GM12878 (cell line): Measurements from ENCODE around the gene PTGIS. TPM values are rescaled to one million over a fixed set of nuclear protein-coding genes. Genes with fewer than 3 reads are reported as not detected.

ENCODE experiments used
- ATAC-seq: fragments of 200-7000 bp; cut with Tn5 transposase; 3 replicates; pipeline ENCODE4 v1.9.1; 2020; ENCODE audit warnings: mild to moderate bottlenecking, moderate library complexity
- BruUV-seq: library from RNA; stranded (reverse); fragments of 400-500 nt; replicated peaks from 2 replicates; lab custom pipeline; 2021; lab: Mats Ljungman, UMichigan
- CTCF ChIA-PET: fragments of 300-600 bp; sonication (Branson Sonifier 250); formaldehyde crosslinking; extraction: SDS; loops from one replicate; lab custom pipeline; 2021; ENCODE audit warnings: inconsistent platforms; lab: Yijun Ruan, JAX
- POLR2A ChIA-PET: fragments of 350-600 bp; formaldehyde crosslinking; extraction: SDS; loops from one replicate; lab custom pipeline; 2021; ENCODE audit warnings: inconsistent platforms; lab: Charles Lee
- RAD21 ChIA-PET: fragments of 300-600 bp; sonication (Branson Sonifier 250); formaldehyde crosslinking; loops from one replicate; lab custom pipeline; 2023; ENCODE audit warnings: antibody characterized with exemption; ENCODE audit not compliant: unreplicated experiment; lab: Charles Lee
- SMC1A ChIA-PET: fragments of 300-600 bp; sonication (Branson Sonifier 250); formaldehyde crosslinking; loops from one replicate; lab custom pipeline; 2023; ENCODE audit not compliant: unreplicated experiment, uncharacterized antibody; lab: Charles Lee
- DNase-seq: peaks from one replicate; pipeline ENCODE4 v3.0.0-alpha.2; 2011; ENCODE audit warnings: low read depth, low spot score
- FAIRE-seq: peaks from 3 replicates; lab custom pipeline; 2011; peaks lifted over from hg19 to GRCh38; lab: Jason Lieb, UNC
- H2AFZ ChIP-seq: 2 replicates; pipeline ENCODE4 v1.6.0; 2011; ENCODE audit warnings: low read depth, low read length, control low read depth; ENCODE audit not compliant: control insufficient read depth
- H3K27ac ChIP-seq: 2 replicates; pipeline ENCODE4 v1.5.1; 2011; ENCODE audit warnings: control low read depth; ENCODE audit not compliant: control insufficient read depth, insufficient read depth
- H3K27me3 ChIP-seq, 2 experiments: replicated peaks in 1 of 2; 2 replicates each; pipeline versions ENCODE4 v1.6.0 to v1.6.1; 2011; ENCODE audit warnings: low read length in 1 of 2; ENCODE audit not compliant: control insufficient read depth in 2 of 2, insufficient read depth in 2 of 2
- H3K36me3 ChIP-seq, 2 experiments: 2 replicates each; pipeline ENCODE4 v1.5.1; 2011; ENCODE audit warnings: low read length in 1 of 2; ENCODE audit not compliant: control insufficient read depth in 2 of 2, insufficient read depth in 2 of 2
- H3K4me1 ChIP-seq: 2 replicates; pipeline ENCODE4 v1.6.1; 2011; ENCODE audit warnings: mild to moderate bottlenecking, low read length, moderate library complexity, mixed read lengths; ENCODE audit not compliant: control insufficient read depth, insufficient read depth
- H3K4me2 ChIP-seq: 2 replicates; pipeline ENCODE4 v1.6.0; 2011; ENCODE audit warnings: control low read depth; ENCODE audit not compliant: control insufficient read depth, insufficient read depth
- H3K4me3 ChIP-seq: fragments of 200-600 bp; sonication (generic); 2 replicates; pipeline ENCODE4 v1.5.1; 2016
- H3K79me2 ChIP-seq: 2 replicates; pipeline ENCODE4 v1.6.0; 2011; ENCODE audit warnings: low read length; ENCODE audit not compliant: control insufficient read depth, insufficient read depth
- H3K9ac ChIP-seq: 2 replicates; pipeline ENCODE4 v1.8.0; 2011; ENCODE audit warnings: low read length, control low read depth, mixed read lengths; ENCODE audit not compliant: control insufficient read depth, insufficient read depth
- H3K9me3 ChIP-seq: replicated peaks from 3 replicates; pipeline ENCODE4 v1.5.1; 2011; ENCODE audit warnings: mild to moderate bottlenecking, low read length; ENCODE audit not compliant: control insufficient read depth, insufficient read depth
- H4K20me1 ChIP-seq: 2 replicates; pipeline ENCODE4 v1.6.0; 2011; ENCODE audit not compliant: control insufficient read depth, insufficient read depth
- ATF7 ChIP-seq: fragments of 450-650 bp; IDR thresholded peaks from 2 replicates; pipeline ENCODE4 v1.6.1; 2016; ENCODE audit warnings: low read depth, mild to moderate bottlenecking
- BACH1 ChIP-seq: fragments of 450-650 bp; IDR thresholded peaks from 2 replicates; pipeline ENCODE4 v1.6.1; 2017; ENCODE audit warnings: mild to moderate bottlenecking, borderline replicate concordance
- CHD2 ChIP-seq: IDR thresholded peaks from 2 replicates; pipeline ENCODE4 v1.6.1; 2011; ENCODE audit warnings: low read depth, low read length, improper control_type of control experiment, borderline replicate concordance
- JUNB ChIP-seq: IDR thresholded peaks from 2 replicates; pipeline ENCODE4 v1.6.1; 2016; ENCODE audit warnings: antibody characterized with exemption, mild to moderate bottlenecking
- MEF2A ChIP-seq: IDR thresholded peaks from 2 replicates; pipeline ENCODE4 v1.6.1; 2011; ENCODE audit warnings: low read depth, mild to moderate bottlenecking, low read length, moderate library complexity; ENCODE audit not compliant: insufficient read depth
- MTA3 ChIP-seq: IDR thresholded peaks from 2 replicates; pipeline ENCODE4 v1.6.1; 2012; ENCODE audit warnings: low read length, inconsistent platforms, borderline replicate concordance
- POLR2AphosphoS2 ChIP-seq: IDR thresholded peaks from 2 replicates; pipeline ENCODE4 v1.6.1; 2011; ENCODE audit warnings: low read depth, mild to moderate bottlenecking, low read length, improper control_type of control experiment, moderate library complexity
- RAD21 ChIP-seq: IDR thresholded peaks from 2 replicates; pipeline ENCODE4 v1.6.1; 2011; ENCODE audit warnings: mild to moderate bottlenecking, low read depth, low read length, moderate library complexity; ENCODE audit not compliant: insufficient read depth
- SREBF2 ChIP-seq: IDR thresholded peaks from 2 replicates; pipeline ENCODE4 v1.6.1; 2012; ENCODE audit warnings: mild to moderate bottlenecking, low read length
- TARDBP ChIP-seq: IDR thresholded peaks from 2 replicates; pipeline ENCODE4 v1.6.1; 2016; ENCODE audit warnings: borderline replicate concordance
- ZBTB4 ChIP-seq: fragments of 450-650 bp; formaldehyde crosslinking; IDR thresholded peaks from 2 replicates; pipeline ENCODE4 v1.4.0; 2022; ENCODE audit warnings: mild to moderate bottlenecking, moderate library complexity
- WGBS: methylation state at CpG from one replicate; pipeline ENCODE4 v1.1.6; 2016; ENCODE audit warnings: low lambda C conversion rate; ENCODE audit not compliant: insufficient replicate concordance, insufficient coverage; ENCODE audit errors: missing lambda C conversion rate; 5-methylcytosine and 5-hydroxymethylcytosine counted together
- in situ Hi-C: fragments of 300-500 bp; cut with MboI; formaldehyde crosslinking; loops from 9 replicates; pipeline ENCODE4 v1.14.3; 2018; ENCODE audit warnings: mixed read lengths
- intact Hi-C: fragments of 100-400 bp; cut with micrococcal nuclease; formaldehyde crosslinking; loops from one replicate; pipeline ENCODE4 v1.14.2; 2022; ENCODE audit not compliant: unreplicated experiment
- polyA plus RNA-seq, 11 experiments: library from polyadenylated mRNA; depleted of rRNA in 4 of 11; unstranded in 6 of 11; stranded (reverse) in 5 of 11; fragments of >200 nt; fragmentation: Nextera tagmentation in 4 of 11; fragmentation: Illumina TruSeq in 1 of 11; extraction: Ambion mirVana in 4 of 11; extraction: Trizol in 1 of 11; gene quantifications; 1 replicate in 1 of 11; 2 replicates in 10 of 11; pipeline versions ENCODE4 v1.2.1 to v1.2.3, GENCODE V29; 2011 to 2016; ENCODE audit warnings: inconsistent platforms in 2 of 11, missing spikeins in 2 of 11, low read depth in 1 of 11
- total RNA-seq, 4 experiments: library from RNA; depleted of rRNA in 3 of 4; stranded (reverse); fragments of >200 nt in 3 of 4; fragmentation: Illumina TruSeq in 1 of 4; extraction: Trizol in 1 of 4; gene quantifications; 2 replicates each; pipeline versions ENCODE4 v1.2.1 to v1.2.3, GENCODE V29; 2013 to 2021
- TF ChIP-seq, protein P1 (sequence below): fragments of 150-350 bp; IDR thresholded peaks from 2 replicates; pipeline ENCODE4 v1.6.1; 2016; ENCODE audit warnings: low read depth, low read length
- TF ChIP-seq, protein P2 (sequence below): fragments of 450-650 bp; IDR thresholded peaks from 2 replicates; pipeline ENCODE4 v1.6.1; 2018; ENCODE audit warnings: mild to moderate bottlenecking, low read depth, moderate library complexity; ENCODE audit not compliant: partially characterized antibody

PTGIS gene
- total and polyA plus RNA-seq, 10 of the 15 experiments (the other 5 are each of a cell fraction or from before 2014, with no cell fraction given): 0.10 TPM; not detected in 9

GRCh38 chr20:49561256-49561655, 6.7 kb downstream of the PTGIS start (continued):
- TF ChIP-seq, protein P1, sequence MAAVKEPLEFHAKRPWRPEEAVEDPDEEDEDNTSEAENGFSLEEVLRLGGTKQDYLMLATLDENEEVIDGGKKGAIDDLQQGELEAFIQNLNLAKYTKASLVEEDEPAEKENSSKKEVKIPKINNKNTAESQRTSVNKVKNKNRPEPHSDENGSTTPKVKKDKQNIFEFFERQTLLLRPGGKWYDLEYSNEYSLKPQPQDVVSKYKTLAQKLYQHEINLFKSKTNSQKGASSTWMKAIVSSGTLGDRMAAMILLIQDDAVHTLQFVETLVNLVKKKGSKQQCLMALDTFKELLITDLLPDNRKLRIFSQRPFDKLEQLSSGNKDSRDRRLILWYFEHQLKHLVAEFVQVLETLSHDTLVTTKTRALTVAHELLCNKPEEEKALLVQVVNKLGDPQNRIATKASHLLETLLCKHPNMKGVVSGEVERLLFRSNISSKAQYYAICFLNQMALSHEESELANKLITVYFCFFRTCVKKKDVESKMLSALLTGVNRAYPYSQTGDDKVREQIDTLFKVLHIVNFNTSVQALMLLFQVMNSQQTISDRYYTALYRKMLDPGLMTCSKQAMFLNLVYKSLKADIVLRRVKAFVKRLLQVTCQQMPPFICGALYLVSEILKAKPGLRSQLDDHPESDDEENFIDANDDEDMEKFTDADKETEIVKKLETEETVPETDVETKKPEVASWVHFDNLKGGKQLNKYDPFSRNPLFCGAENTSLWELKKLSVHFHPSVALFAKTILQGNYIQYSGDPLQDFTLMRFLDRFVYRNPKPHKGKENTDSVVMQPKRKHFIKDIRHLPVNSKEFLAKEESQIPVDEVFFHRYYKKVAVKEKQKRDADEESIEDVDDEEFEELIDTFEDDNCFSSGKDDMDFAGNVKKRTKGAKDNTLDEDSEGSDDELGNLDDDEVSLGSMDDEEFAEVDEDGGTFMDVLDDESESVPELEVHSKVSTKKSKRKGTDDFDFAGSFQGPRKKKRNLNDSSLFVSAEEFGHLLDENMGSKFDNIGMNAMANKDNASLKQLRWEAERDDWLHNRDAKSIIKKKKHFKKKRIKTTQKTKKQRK: no peak
- TF ChIP-seq MTA3 (no peak), SREBF2 (no peak), MEF2A (no peak)

- RAD21 ChIA-PET: no interaction called here
- Histone ChIP-seq H4K20me1 (no peaks in the 10 kb centered on the region), H3K27me3 (peaks cover 2 to 5% of the 10 kb centered on the region in 2 experiments; a peak in 3 of 4 replicates), H3K4me2 (no peak overlapping the region), H3K9me3 (no peaks in the 10 kb centered on the region), H3K9ac (no peak overlapping the region), H3K4me1 (no peaks in the 10 kb centered on the region), H3K4me3 (no peak overlapping the region), H3K79me2 (no peaks in the 10 kb centered on the region), H3K36me3 (no peaks in the 10 kb centered on the region), H2AFZ (no peak overlapping the region), H3K27ac (no peak overlapping the region)
- in situ Hi-C loops (no loop called here), intact Hi-C loops (no loop called here)
- FAIRE-seq (no peak), ATAC-seq (no peak), DNase-seq (no peak)
- WGBS: 43% methylated on average over 11 of the region's 11 CpGs
- no TSS peak for BruUV-seq
- SMC1A ChIA-PET: no interaction called here
- POLR2A ChIA-PET: no interaction called here
- CTCF ChIA-PET: no interaction called here
- no peak for TF ChIP-seq POLR2AphosphoS2
- TF ChIP-seq ATF7: no peak
- no peak for TF ChIP-seq RAD21
- TF ChIP-seq TARDBP: no peak
- no peak for TF ChIP-seq ZBTB4 (CRISPR knock-in tag)
- TF ChIP-seq, protein P2, sequence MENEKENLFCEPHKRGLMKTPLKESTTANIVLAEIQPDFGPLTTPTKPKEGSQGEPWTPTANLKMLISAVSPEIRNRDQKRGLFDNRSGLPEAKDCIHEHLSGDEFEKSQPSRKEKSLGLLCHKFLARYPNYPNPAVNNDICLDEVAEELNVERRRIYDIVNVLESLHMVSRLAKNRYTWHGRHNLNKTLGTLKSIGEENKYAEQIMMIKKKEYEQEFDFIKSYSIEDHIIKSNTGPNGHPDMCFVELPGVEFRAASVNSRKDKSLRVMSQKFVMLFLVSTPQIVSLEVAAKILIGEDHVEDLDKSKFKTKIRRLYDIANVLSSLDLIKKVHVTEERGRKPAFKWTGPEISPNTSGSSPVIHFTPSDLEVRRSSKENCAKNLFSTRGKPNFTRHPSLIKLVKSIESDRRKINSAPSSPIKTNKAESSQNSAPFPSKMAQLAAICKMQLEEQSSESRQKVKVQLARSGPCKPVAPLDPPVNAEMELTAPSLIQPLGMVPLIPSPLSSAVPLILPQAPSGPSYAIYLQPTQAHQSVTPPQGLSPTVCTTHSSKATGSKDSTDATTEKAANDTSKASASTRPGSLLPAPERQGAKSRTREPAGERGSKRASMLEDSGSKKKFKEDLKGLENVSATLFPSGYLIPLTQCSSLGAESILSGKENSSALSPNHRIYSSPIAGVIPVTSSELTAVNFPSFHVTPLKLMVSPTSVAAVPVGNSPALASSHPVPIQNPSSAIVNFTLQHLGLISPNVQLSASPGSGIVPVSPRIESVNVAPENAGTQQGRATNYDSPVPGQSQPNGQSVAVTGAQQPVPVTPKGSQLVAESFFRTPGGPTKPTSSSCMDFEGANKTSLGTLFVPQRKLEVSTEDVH: no peak
- TF ChIP-seq BACH1: no peak
- no peak for TF ChIP-seq CHD2
- no peak for TF ChIP-seq JUNB
Measured at GRCh38 chr20:49560646-49561045, 7.3 kb downstream of the PTGIS start.
